GM21381 (cell line): ENCODE data around the gene CFHR3.
A peak's percentile ranks its signal among the peaks of the same experiment; 100 is the strongest.
"Not testable (repeated sequence)": the region's sequence is repeated elsewhere in the genome, so short reads cannot be mapped to it uniquely, and the experiment has no call there.

Experiments
- ATAC-seq: cut with Tn5 transposase; IDR thresholded peaks from one replicate; pipeline ENCODE4 v1.9.1; 2021; ENCODE audit warnings: mild to moderate bottlenecking, moderate library complexity; ENCODE audit not compliant: unreplicated experiment

The CFHR3 gene

GRCh38 chr1:196774603-196775002 is at the start of gene CFHR3:
TSS of gene CFHR3 (plus strand) at chr1:196774840. CDS start at chr1:196774887, 47 bp downstream.
- ATAC-seq: peak; percentile 60

GRCh38 chr1:196732526-196732925 is 42.1 kb upstream of the CFHR3 start:
- ATAC-seq: no peak

- no peak for ATAC-seq
These were observed 41.3 kb upstream of the CFHR3 start for GRCh38 chr1:196733091-196733970.

- ATAC-seq: no peak
These were observed 40.6 kb upstream of the CFHR3 start for GRCh38 chr1:196734006-196734405.

GRCh38 chr1:196734460-196734859 is 40.2 kb upstream of the CFHR3 start:
- ATAC-seq: no peak

GRCh38 chr1:196738730-196739129 is 35.9 kb upstream of the CFHR3 start:
- no peak for ATAC-seq

- not testable (repeated sequence) for ATAC-seq
These were observed 31.4 kb upstream of the CFHR3 start for GRCh38 chr1:196743244-196743643.

GRCh38 chr1:196765019-196765740 is 9.5 kb upstream of the CFHR3 start:
- not testable (repeated sequence) for ATAC-seq

GRCh38 chr1:196769823-196770222 is 4.8 kb upstream of the CFHR3 start:
- ATAC-seq: not testable (repeated sequence)

- no peak for ATAC-seq
These were observed 927 bp upstream of the CFHR3 start for GRCh38 chr1:196773713-196774112.

GRCh38 chr1:196774175-196774574 is 465 bp upstream of the CFHR3 start:
- no peak for ATAC-seq

- ATAC-seq: no peak
These were observed 3.0 kb downstream of the CFHR3 start for GRCh38 chr1:196777603-196778002.

- no peak for ATAC-seq
These were observed 4.5 kb downstream of the CFHR3 start for GRCh38 chr1:196779093-196779492.

GRCh38 chr1:196791252-196791651 is 16.6 kb downstream of the CFHR3 start:
- not testable (repeated sequence) for ATAC-seq

- ATAC-seq: not testable (repeated sequence)
These were observed 19.5 kb downstream of the CFHR3 start for GRCh38 chr1:196794103-196794502.

GRCh38 chr1:196797891-196798290 is 23.3 kb downstream of the CFHR3 start:
- ATAC-seq: no peak

GRCh38 chr1:196801920-196802319 is 27.3 kb downstream of the CFHR3 start:
- ATAC-seq: not testable (repeated sequence)

GRCh38 chr1:196808529-196809235 is 34.0 kb downstream of the CFHR3 start:
- ATAC-seq: no peak

- not testable (repeated sequence) for ATAC-seq
These were observed 42.8 kb downstream of the CFHR3 start for GRCh38 chr1:196817442-196817841.

- ATAC-seq: not testable (repeated sequence)
These were observed 44.9 kb downstream of the CFHR3 start, which contains the start of gene CFHR1 for GRCh38 chr1:196819531-196819930. TSS of gene CFHR1 (plus strand) at chr1:196819731. CDS start at chr1:196819845, 114 bp downstream.

- ATAC-seq: peak; percentile 96
These were observed 53.2 kb downstream of the CFHR3 start for GRCh38 chr1:196827860-196828259.
